ENCODE results near the gene NFKBIE. TPM values are rescaled to one million over a fixed set of nuclear protein-coding genes. Genes with fewer than 3 reads are reported as not detected.
A peak's percentile ranks its signal among the peaks of the same experiment; 100 is the strongest.

NFKBIE gene
- total and polyA plus RNA-seq, 2 of the 13 experiments (the other 11 are each of a cell fraction or from before 2014, with no cell fraction given), result 6.7 to 14.5 TPM

DNA sequence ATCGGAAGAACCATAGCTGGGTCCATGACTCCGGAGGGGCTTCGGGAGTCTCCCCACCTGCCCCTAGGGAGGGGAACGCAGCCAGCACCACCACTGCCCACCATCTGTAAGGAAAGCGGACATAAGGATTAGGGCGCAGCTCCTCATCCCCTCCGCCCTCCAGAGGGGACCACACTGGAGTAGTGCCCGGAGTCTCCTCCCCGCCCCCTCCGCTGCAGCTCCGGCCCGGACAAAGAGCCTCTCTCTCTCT is 8.7 kb downstream of the NFKBIE start (continued):
- TF ChIP-seq, protein P1, sequence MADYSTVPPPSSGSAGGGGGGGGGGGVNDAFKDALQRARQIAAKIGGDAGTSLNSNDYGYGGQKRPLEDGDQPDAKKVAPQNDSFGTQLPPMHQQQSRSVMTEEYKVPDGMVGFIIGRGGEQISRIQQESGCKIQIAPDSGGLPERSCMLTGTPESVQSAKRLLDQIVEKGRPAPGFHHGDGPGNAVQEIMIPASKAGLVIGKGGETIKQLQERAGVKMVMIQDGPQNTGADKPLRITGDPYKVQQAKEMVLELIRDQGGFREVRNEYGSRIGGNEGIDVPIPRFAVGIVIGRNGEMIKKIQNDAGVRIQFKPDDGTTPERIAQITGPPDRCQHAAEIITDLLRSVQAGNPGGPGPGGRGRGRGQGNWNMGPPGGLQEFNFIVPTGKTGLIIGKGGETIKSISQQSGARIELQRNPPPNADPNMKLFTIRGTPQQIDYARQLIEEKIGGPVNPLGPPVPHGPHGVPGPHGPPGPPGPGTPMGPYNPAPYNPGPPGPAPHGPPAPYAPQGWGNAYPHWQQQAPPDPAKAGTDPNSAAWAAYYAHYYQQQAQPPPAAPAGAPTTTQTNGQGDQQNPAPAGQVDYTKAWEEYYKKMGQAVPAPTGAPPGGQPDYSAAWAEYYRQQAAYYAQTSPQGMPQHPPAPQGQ (CRISPR knock-in tag; IDR thresholded peaks at IDR 0.05; ENCODE audit: borderline replicate concordance), result no peak
- TF ChIP-seq KLF6 (CRISPR knock-in tag; IDR thresholded peaks at IDR 0.05), result no peak
- TF ChIP-seq, protein P2, sequence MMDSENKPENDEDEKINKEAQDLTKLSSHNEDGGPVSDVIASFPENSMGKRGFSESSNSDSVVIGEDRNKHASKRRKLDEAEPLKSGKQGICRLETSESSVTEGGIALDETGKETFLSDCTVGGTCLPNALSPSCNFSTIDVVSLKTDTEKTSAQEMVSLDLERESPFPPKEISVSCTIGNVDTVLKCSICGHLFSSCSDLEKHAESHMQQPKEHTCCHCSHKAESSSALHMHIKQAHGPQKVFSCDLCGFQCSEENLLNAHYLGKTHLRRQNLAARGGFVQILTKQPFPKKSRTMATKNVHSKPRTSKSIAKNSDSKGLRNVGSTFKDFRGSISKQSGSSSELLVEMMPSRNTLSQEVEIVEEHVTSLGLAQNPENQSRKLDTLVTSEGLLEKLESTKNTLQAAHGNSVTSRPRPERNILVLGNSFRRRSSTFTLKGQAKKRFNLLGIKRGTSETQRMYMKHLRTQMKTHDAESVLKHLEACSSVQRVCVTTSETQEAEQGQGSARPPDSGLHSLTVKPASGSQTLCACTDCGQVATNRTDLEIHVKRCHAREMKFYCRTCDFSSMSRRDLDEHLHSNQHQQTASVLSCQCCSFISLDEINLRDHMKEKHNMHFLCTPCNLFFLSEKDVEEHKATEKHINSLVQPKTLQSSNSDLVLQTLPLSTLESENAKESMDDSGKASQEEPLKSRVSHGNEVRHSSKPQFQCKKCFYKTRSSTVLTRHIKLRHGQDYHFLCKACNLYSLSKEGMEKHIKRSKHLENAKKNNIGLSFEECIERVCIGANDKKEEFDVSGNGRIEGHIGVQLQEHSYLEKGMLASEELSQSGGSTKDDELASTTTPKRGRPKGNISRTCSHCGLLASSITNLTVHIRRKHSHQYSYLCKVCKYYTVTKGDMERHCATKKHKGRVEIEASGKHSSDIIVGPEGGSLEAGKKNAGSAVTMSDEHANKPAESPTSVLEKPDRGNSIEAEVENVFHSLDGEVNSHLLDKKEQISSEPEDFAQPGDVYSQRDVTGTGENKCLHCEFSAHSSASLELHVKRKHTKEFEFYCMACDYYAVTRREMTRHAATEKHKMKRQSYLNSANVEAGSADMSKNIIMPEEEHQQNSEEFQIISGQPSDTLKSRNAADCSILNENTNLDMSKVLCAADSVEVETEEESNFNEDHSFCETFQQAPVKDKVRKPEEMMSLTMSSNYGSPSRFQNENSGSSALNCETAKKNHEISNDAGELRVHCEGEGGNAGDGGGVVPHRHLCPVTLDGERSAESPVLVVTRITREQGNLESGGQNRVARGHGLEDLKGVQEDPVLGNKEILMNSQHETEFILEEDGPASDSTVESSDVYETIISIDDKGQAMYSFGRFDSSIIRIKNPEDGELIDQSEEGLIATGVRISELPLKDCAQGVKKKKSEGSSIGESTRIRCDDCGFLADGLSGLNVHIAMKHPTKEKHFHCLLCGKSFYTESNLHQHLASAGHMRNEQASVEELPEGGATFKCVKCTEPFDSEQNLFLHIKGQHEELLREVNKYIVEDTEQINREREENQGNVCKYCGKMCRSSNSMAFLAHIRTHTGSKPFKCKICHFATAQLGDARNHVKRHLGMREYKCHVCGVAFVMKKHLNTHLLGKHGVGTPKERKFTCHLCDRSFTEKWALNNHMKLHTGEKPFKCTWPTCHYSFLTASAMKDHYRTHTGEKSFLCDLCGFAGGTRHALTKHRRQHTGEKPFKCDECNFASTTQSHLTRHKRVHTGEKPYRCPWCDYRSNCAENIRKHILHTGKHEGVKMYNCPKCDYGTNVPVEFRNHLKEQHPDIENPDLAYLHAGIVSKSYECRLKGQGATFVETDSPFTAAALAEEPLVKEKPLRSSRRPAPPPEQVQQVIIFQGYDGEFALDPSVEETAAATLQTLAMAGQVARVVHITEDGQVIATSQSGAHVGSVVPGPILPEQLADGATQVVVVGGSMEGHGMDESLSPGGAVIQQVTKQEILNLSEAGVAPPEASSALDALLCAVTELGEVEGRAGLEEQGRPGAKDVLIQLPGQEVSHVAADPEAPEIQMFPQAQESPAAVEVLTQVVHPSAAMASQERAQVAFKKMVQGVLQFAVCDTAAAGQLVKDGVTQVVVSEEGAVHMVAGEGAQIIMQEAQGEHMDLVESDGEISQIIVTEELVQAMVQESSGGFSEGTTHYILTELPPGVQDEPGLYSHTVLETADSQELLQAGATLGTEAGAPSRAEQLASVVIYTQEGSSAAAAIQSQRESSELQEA (CRISPR knock-in tag; IDR thresholded peaks at IDR 0.05; ENCODE audit: not compliant biosample characterization), result peak; percentile 78
- TF ChIP-seq ZNF124 (CRISPR knock-in tag; IDR thresholded peaks at IDR 0.05), result no peak; the same call in 1 of the 2 replicates
- no peak for TF ChIP-seq ATF6 (CRISPR knock-in tag; conservative IDR thresholded peaks at IDR 0.05)
- TF ChIP-seq, protein P3, sequence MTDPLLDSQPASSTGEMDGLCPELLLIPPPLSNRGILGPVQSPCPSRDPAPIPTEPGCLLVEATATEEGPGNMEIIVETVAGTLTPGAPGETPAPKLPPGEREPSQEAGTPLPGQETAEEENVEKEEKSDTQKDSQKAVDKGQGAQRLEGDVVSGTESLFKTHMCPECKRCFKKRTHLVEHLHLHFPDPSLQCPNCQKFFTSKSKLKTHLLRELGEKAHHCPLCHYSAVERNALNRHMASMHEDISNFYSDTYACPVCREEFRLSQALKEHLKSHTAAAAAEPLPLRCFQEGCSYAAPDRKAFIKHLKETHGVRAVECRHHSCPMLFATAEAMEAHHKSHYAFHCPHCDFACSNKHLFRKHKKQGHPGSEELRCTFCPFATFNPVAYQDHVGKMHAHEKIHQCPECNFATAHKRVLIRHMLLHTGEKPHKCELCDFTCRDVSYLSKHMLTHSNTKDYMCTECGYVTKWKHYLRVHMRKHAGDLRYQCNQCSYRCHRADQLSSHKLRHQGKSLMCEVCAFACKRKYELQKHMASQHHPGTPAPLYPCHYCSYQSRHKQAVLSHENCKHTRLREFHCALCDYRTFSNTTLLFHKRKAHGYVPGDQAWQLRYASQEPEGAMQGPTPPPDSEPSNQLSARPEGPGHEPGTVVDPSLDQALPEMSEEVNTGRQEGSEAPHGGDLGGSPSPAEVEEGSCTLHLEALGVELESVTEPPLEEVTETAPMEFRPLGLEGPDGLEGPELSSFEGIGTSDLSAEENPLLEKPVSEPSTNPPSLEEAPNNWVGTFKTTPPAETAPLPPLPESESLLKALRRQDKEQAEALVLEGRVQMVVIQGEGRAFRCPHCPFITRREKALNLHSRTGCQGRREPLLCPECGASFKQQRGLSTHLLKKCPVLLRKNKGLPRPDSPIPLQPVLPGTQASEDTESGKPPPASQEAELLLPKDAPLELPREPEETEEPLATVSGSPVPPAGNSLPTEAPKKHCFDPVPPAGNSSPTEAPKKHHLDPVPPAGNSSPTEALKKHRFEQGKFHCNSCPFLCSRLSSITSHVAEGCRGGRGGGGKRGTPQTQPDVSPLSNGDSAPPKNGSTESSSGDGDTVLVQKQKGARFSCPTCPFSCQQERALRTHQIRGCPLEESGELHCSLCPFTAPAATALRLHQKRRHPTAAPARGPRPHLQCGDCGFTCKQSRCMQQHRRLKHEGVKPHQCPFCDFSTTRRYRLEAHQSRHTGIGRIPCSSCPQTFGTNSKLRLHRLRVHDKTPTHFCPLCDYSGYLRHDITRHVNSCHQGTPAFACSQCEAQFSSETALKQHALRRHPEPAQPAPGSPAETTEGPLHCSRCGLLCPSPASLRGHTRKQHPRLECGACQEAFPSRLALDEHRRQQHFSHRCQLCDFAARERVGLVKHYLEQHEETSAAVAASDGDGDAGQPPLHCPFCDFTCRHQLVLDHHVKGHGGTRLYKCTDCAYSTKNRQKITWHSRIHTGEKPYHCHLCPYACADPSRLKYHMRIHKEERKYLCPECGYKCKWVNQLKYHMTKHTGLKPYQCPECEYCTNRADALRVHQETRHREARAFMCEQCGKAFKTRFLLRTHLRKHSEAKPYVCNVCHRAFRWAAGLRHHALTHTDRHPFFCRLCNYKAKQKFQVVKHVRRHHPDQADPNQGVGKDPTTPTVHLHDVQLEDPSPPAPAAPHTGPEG (CRISPR knock-in tag; IDR thresholded peaks at IDR 0.05), result no peak
- no peak for TF ChIP-seq MZF1 (CRISPR knock-in tag; IDR thresholded peaks at IDR 0.05; ENCODE audit: borderline replicate concordance)
- TF ChIP-seq HCFC1 (IDR thresholded peaks at IDR 0.05; ENCODE audit: low read depth, low read length), result no peak

Data from HepG2 (cell line).